NCI-H187 (cell line): ENCODE measurements around the gene NXPH3.
"Not testable (repeated sequence)": the region's sequence is repeated elsewhere in the genome, so short reads cannot be mapped to it uniquely, and the experiment has no call there.

Experiments used
- DNase-seq, 2 experiments: peaks; one replicate each; lab custom pipeline; 2025; lab: John Stamatoyannopoulos, UW

NXPH3 gene

DNA sequence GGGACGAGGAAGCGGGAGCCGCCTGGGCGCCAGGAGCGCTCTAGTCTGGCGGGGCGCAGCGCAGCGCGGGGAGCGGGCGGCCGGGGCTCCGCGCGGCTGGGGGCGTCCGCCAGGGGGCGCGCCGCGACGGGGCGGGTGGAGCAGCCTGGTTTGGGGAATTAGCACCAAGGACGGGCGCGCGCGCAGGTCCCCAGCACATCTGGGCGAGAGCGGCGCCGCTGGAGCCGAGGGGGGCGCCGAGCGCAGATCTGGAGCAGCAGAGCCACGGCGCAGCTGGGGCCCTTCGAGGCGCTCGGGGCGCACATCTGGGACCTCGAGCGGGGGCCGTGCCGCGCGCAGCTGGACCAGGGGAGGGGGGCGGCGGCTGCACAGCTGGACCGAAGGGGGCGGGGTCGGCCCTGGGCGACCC, at the start of gene NXPH3:
TSS of gene NXPH3 (plus strand) at position 193 of the 409 bp plus-strand sequence. CDS start 349 bp downstream, outside the sequence.
- DNase-seq: no peak

DNA sequence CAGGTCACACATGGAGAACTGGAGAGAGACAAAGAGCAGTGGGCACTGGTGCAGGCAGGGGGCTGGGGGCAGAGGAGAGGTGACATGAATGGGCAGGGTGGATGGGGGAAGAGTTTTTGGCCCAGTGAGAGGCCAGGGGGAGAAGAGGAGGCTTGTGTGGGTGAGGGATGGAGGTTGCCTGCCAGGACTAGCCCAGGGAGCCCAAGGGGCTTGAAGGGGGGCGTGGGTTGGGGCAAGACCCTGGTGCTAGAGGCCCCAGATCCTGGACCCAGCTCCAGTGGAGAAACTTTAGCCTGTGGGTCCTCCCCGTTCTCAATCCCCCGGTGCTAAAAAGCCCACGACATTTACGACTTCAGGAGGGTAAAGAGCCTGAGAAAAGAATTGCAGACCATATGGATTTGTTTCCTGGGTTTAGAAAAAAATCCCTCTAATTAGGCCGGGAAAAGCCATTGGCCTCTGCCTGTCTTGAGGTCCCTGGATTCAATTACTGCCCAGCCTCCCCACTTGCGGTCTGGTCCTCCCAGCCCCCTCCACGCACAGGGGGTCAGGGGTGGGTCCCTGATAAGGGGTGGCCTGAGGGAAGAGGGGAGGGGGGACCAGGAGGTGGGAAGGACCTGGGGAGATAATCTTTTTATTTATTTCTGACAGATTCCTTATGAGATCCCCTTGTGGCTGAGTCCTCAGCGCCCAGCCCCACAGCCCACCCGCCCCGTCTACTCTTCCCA, 47.6 kb upstream of the NXPH3 start:
- DNase-seq: no peak

DNA sequence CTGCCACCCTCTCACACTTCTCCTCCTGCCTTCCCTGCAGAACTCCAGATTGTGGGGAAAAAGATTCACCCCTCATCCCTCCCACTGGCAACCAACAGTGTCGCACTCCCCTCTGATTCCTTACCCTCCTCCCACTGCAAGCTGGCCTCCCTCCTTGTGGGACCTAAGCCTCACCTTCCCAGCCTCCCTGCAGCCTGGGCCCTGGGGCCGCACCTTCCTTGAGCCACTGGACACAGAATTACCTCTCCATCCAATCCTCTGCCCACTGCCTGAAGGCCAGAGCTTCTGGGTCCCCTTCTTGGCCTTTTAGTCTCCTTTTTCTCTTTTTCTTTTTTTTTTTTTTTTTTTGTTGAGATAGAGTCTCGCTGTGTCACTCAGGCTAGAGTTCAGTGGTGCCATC, 46.7 kb upstream of the NXPH3 start:
- no peak for DNase-seq

DNA sequence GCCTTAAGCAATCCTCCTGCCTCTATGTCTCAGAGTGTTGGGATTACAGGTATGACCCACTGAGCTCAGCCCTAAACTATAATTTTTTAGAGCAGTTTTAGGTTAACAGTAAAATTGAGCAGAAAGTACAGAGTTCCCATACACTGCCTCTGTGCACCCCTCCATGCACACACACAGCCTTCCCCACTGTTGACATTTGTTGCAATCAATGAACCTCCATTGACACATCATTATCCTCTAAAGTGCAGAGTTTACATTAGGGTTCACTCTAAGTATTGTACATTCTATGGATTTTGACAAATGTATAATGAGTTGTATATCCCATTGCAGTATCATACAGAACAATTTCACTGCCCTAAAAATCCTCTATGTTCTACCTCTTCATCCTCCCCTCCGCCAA, 45.6 kb upstream of the NXPH3 start:
- DNase-seq: no peak

DNA sequence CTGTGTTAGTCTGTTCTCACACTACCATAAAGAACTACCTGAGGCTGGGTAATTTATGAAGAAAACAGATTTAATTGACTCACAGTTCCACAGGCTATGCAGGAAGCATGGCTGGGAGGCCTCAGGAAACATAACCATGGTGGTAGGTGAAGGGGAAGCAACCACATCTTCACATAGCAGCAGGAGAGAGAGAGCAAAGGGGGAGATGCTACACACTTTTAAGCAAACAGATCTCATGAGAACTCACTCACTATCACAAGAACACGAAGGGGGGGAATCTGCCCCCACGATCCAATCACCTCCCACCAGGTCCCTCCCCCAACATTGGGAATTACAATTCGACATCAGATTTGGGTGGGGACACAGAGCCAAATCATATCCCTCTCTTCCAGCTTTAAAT, 31.8 kb upstream of the NXPH3 start:
- no peak for DNase-seq

DNA sequence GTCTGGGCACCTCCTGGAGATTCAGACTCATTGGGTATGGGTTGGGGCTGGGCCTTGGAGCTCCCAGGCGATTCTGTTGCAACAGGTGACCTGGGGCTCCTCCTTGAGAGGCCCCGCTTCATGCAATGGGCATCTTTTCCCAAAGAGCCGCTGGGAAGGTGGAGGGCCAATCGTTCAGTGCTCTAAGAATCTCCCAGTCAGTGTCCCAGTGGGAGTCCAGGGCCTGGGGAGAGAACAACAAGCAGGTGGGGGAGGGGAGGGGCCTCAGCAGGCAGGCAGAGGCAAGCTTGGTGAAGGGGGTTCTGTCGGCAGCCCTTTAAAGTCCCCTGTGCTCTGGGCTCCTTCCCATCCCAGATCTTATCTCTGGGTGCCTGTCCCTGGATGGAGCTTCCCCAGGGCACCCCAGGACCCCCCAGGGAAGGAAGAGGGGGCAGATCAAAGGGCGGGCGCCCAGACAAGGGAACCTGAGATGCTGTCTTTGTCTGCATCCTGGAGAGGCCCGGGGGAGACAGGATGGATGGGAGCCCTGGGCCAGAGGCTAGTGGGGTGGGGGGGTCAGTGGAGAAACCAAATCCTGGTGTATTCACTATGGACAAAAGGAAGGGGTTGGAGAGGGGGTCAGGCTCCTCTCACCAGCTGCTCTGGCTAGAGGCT, 30.5 kb upstream of the NXPH3 start:
- no peak for DNase-seq

DNA sequence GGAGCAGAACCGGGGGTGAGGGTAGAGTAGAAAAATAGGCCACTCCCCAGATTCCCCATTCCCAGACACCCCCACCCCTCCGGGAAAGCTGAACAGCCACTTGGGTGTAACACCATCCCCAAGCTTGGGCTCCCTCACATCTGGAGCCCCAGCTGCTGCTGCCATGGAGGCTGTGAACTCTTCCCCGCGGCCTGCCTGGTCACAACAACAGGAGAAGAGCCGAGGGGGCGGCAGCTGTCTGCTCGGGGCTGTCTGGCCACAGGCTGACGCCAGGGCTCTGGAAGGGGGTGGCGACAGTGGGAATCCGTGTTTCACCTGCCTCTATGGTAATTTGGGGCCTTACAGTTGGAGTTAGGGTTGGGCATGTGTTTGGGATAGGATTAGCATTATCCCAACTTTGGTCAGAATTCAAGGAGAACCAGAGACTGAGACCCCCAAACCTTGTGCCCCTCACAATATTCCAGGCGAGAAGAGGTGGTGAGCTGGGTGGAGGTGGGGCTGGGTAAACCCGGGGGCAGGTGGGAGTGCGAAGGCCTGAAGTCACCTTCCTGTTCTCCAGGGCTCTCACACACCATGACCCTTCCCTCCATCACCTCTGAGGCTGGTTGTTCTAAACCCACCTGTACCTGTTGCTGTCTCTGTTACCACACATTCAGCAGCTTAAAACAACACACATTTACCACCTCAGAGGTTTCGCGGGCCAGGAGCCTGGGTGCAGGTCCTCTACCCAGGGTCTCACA, 29.7 kb upstream of the NXPH3 start:
- no peak for DNase-seq

DNA sequence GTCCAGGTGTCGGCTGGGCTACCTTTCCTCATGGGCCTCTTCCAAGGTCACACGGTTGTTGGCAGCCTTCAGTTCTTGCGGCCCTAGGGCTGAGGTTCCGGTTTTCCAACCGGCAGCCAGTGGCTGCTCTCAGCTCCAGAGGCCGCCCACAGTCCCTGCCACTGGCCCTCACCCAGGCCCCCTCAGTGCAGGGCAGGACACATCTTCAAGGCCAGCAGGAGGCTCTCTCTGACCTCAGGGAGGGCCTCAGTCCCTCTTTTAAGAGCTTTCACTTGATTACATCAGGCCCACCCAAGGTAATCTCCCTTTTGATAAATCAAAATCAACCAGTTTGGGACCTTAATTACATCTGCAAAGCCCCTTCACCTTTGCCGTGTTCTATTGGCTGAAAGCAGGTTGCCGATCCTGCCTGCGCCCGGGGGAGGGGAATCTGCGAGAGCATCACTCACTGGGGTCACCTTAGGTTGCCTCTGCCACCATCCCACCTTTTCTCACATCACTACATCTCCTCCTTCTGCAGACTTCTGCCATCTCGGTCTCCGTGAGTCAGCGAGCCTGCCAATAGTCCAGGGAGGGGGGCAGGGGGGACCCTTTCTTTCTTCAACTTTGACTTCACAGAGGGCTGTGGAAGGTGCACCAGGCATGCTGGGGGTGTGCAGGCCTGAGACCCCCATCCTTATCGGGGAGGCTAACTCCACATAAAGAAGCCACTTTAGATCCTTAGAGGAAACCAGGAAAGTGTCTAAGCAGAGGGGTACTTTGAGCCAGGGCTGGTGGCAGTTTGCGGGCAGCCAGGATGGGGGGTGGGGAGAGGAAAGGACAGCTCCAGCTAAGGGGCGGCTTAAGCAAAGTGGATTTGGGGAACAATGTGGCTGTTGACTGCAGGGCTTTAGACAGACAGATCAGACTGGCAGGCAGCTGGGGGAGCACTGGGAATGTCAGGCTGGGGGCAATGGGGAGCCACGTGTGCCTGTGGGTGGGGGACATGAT, 28.8 kb upstream of the NXPH3 start:
- DNase-seq: no peak

DNA sequence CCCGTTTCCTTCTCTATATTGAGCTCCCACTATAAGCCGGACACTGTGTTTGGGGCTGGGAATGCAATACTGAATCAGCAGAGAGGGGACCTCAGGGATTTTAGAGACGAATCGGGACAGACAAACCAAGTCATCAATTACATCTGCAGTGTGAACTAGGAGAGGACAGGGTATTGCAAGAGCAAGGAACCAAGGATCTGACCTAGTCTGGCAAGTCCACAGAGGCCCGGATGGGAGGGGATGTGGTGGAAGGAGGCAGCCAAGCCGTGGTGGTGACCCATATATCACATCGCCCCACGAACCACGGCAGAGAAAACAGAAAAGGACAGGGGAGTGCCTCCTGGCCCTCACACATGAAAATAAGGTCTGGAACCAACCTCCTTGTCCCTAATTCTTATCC, 28.1 kb upstream of the NXPH3 start:
- no peak for DNase-seq

DNA sequence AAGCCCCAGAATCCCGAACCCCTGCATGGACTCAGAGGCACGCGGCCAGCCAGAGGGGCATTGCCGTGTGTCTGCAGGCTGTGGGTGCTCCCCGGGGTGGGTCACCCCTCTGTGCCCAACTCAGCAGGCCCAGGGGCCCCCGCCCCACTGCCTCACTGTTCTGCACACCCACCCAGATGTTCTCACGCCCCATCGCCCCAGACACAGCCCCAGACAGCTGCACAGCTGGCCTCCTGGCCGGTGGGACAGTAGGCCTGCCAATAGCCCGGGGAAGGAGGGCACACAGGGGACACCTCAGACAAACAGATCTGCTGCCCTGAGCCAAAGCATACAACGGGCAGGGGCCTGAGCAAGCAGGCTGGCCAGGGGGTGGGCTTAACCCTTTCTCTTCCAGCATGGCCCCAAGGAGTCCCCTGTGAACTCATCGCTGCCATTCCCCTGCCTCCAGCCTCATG, 27.6 kb upstream of the NXPH3 start:
- DNase-seq: no peak

DNA sequence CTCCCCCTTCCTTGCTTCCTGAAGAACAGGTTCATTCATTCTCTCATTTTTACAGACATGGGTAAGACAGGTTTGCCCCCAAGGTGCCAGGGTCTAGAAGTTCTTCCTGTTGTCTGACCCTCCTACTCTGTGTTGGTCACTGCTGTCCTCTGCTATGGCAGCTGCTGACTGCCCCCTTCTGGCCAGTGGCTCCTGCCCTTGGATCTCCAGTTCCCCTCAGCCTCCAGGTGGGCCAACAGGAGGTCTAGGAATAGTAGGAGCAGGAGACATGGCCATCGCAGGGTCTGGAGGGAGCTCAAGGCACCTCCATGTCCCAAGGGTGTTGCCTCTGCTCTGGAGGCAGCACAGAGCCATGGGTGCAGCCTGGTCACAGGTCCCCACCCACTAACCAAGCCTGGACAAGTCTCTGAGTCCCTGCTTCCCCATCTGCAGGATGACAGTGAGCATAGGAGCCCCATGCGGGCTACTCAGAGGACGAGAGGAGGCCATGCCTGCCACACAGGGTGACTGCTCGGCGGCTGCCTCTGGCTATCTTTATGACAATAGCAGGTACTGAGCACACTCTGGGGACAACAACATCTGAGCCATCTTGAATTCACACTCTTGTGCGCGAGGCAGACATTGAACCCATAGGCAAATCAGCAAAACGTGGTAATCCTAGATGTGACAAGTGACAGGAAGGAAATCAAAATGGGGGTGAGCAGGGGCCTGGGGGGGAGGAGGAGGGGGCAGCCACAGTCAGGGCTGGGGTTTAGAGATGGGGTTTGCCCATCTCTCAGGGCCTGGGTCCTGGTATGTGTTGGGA, 27.0 kb upstream of the NXPH3 start:
- no peak for DNase-seq

DNA sequence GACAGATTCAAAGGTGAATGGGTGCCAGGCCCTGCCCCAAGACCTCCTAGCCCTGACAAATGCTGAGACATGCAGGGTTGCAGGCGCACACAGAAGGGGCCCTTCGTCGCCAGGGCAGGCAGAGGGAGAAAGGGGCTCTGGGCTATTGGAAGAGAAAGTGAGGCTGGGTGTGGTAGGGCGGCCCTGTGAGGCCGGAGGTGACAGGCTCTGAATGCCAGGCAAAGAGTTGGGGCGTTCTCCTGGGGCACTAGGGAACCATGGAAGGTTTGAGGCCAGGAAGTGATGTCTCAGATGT, 26.4 kb upstream of the NXPH3 start:
- no peak for DNase-seq

DNA sequence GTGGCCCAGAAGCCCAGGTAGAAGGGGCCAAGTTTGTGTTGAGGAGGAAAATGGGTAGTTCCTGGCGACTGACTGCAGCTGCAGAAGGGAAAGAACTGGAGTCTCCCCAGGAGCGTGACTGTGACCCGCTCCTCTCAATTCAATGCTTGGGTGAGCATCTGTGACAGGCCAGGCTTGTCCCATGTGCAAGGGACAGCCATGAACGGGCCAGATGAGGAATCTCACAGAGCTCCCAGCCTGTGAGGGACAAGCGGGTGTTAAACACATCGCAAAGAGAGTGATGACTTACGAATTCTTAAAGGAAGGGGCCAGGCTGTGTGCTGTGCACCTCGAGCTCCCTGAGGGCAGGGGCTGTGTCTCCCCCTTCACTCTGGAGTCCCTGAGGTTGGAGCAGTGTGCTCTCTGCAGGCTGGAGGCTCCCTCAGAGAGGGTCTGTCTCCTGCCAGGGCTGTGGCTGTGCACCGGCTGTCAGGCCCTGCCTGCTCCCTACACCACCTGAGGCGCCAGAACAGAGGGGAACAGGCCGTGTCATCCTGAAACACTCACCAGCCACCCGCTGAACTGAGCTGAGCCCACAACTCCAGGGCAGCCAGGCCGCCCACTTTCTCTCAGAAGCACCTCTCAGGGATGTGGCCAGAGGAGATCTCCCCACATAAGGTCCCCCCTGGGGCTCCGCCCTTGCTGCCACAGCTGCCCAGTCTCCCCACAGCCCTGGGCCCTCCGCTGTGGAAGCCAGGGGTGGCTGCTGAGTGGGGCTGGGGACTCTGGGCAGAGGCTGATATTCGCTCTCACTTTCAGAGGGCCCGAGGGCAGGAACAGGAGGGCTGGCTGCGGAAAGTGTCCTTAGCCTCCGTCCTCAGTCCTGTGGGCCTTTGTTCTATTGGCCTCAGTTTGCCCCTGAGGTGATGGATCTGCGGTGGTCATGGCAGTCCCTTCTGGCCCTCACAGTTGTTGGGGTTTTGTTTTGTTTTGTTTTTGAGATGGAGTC, 25.7 kb upstream of the NXPH3 start:
- DNase-seq: no peak

DNA sequence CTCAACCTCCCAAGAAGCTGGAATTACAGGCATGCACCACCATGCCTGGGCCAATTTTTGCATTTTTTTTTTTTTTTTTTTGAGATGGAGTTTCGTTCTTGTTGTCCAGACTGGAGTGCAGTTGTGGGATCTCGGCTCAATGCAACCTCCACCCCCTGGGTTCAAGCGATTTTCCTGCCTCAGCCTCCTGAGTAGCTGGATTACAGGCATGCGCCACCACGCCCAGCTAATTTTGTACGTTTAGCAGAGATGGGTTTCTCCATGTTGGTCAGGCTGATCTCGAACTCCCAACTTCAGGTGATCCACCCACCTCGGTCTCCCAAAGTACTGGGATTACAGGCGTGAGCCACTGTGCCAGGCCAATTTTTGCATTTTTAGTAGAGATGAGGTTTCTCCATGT, 24.9 kb upstream of the NXPH3 start:
- DNase-seq: not testable (repeated sequence)

DNA sequence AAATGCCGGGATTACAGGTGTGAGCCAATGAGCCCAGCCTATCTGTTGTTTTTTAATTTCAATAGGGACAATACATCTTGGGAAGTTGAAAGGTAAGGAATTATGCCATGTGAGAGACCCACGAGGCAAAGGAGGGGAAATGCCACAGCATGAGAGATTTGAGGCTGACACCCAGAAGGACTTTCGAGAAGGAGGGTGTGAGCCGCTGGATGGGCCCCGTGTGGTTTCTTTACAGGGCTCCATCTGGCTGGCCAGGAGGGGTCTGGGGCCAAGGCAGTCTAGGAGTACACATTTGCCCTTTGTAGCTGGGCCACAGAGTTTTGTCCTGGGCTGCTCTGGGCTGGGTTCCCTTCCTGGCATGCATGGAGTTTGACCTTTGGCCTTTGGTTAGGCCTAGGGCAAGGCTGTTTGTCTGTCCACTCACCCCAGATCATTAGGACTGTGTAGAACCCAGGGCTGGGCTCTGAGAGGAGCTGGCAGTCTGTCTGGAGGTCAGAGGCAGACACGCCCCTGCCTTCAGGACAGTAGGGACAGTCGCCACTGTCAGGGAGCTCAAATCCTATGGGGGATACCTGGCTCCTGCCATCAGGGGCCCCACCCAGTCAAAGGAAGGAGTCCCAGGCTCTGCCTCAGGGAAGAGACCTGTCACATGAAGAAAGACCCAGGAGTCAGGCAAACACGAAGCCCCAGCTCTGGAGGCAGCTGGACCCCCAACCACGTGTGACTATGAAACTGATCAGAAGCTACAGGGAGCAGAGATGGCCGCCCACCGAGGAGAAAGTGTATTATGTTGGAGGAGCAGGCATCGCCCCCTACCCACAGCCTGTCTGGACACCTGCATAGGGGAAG, 24.2 kb upstream of the NXPH3 start:
- no peak for DNase-seq

DNA sequence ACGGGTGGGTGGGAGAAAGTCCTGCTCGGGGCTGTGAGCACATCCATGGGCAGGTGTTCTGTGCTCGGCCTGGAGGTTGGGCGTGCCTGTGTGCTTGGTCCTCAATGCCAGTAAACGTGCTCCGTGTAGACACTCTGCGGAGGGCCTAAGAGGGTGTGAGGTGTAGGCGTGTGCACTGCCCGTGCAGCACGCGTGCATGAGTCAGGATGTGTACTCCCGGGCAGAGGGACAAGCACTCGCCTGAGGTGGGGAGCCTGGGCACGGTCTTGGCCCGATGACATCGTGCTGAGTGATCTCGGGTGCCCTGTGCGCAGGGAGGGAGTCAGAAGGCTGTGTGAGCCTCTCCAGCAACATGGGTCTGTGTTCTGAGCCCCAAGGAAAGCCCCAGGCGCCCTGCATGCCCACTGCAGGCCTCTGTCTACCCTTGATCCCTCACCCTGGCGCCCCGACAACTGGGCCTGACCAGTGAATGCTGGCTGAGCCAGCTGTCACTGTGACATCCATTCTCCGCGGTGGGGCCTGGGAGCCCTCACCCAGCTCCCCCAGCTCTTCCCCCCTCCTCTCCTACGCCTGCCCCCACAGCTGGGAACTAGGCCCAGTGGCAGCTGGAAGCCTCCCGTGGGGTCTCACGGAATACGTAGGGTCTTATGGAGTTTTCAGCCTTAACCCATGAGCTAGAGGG, 23.5 kb upstream of the NXPH3 start:
- DNase-seq: no peak

DNA sequence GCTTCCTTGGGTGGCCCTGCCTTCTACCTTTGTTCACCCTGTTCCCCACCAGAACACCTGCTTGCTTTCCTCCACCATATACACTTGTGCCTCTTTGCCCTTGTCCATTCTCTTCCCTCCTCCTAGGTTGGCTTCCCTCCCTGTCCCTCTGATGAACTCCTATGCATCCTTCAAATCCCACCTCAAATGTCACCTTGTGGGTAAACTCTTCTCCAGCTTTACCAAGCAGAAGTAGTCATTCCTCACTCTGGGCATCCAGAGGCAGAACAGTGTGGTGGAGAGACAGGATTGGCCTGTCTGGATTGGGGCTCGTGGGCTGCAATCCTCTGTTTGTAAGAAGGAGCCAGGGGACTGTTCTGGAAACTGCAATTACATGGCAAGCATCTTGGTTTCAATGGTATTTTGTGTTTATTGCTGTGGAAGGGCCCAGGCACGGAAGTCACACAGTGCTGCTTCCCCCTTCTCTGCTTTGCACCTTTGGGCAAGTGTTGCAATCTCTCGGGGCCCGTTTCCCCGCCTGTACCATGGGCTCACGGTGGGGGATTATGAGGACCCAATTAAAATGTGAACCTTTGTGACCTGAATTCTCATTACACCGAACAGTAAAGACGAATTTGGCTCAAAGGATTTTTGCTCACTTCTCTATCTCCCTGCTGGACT, 21.9 kb upstream of the NXPH3 start:
- DNase-seq: no peak
